NCI-H187 treated with DMSO at 0.1 percent for 48 hours (cell line): ENCODE data around the gene CHCHD3.
"Not testable (repeated sequence)": the region's sequence is repeated elsewhere in the genome, so short reads cannot be mapped to it uniquely, and the experiment has no call there.

Experiments used
- DNase-seq: peaks from one replicate; lab custom pipeline; 2025; lab: John Stamatoyannopoulos, UW

CHCHD3 gene

DNA sequence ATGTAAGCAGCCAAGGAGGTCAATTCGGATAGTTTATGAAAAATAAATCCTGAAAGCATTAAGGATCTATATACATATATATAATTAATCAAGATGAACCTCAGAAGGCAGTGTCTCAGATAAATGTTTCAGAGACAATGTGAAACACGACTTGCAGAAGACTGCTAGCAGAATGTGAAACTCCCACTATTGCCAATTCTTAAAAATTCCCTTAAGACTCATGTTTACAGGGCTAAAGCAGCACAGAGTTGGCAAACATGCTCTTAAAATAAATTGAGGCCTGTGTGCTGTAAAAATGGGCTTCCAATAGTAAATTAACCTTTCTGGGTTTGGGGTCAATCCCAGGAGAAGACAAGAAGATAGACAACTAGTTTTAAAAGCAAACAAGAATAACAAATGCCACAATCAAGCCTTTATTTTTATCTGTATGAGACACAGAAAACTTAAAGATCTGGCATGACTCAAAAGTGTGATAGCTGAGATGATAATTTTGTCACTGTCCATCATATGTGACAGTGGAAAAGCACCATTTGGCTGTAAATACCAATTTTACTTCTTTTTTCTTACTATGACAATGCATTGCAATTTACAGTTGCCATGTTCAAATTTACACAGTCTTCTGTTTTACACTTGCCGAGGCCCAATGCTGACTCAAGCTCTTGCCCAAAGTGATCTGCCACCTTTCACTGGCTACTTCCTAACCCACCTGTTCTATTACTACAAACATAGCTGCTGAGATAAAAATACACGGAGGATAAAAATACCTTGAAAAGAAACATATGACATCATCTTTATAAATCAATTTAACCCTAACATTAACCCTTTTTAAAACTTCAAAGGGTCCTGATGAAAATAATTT is 78.6 kb downstream of the CHCHD3 start:
- no peak for DNase-seq

DNA sequence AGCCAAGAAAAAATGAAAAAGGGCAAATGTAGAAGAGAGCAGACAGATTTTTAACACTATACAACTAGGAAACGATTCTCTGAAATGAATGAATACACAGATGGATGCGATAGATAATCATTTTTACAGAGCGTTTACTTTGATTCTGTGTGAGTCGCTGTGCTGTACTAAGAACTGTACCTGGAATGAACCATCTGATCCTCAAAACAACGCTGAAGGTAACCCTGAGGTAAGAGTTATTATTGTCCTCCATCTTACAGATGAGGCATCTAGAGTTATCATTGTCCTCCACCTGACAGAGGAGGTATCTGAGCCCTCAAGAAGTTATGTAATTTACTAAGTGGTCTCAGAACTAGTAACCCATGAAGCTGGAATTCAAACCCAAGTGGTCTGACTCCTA is 80.2 kb downstream of the CHCHD3 start:
- DNase-seq, result no peak

DNA sequence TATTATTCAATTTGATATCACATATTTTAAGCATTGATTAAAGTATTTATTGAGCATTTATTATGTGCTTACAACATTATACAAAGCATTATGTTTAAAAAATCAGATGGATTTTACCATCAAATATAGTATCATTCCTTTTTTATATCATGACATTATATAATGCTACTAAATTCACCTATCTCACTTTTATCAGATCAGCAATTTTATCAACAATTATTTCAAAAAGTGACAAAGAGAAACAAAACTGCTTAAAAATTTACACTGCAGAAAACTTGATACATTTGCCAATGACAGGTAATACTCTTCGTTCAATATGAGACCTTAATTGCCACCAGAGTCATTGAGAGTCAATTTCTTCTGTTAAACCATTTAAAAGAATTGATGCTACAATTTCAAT is 82.0 kb downstream of the CHCHD3 start:
- DNase-seq, result no peak

DNA sequence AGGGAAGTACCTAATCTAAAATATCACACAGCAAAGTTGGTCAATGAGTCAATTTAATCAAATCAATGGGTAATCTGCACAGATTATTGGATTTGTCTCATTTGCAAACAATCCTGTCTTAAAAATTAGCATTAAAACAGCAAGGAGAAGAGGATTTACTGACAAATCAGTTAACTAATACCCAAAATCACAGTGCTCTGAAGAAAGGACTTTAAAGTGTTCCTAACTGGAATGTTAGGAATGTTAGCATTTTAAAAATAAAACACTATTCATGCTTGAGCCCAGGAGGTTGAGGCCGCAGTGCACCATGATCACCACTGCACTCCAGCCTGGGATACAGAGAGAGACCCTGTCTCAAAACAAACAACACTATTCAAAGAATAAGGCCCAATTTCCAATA is 83.1 kb downstream of the CHCHD3 start:
- no peak for DNase-seq

DNA sequence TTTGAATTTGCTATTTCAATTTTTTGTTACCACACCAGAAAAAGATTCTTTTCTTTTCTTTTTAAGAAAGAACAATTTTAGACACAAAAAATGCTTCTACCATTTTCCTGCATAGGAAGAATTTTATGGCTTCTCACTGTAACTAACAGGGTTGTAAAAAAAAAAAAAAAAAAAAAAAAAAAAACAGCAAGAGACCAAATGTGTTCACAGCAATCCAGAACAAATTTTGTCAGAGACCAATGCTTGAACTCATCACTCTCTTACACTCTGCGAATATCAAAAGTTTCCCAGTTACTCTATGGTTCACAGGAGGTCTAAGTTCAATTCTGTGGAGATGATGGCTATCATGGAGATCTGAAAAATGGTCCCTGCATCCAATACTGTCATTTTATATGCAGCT is 84.4 kb downstream of the CHCHD3 start:
- no peak for DNase-seq

GRCh38 chr7:132996581-132997242 is 85.2 kb downstream of the CHCHD3 start:
- DNase-seq, result peak; percentile 15

GRCh38 chr7:132993377-132994013 is 88.4 kb downstream of the CHCHD3 start:
- no peak for DNase-seq

GRCh38 chr7:132991615-132992587 is 90.0 kb downstream of the CHCHD3 start:
- no peak for DNase-seq

GRCh38 chr7:132988117-132988516 is 93.8 kb downstream of the CHCHD3 start:
- no peak for DNase-seq

DNA sequence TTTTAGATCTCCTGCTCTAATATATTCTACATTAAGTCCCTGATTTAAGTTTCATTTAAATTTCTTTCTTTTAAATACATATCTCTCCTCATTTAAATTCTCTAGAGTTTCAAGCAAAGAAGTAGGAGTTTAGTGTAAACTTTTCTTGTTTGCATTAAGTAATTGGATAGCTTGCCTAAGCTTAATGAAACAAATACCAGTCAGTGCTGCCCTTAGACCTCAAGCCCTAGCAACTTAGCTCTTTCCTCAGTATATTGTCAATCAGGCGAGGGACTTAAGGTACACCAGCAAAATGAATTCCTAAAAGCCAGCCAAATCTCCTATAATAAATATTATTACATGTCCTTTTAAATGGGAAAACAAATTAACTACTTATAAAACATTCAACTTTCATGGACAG is 101.5 kb downstream of the CHCHD3 start:
- no peak for DNase-seq

DNA sequence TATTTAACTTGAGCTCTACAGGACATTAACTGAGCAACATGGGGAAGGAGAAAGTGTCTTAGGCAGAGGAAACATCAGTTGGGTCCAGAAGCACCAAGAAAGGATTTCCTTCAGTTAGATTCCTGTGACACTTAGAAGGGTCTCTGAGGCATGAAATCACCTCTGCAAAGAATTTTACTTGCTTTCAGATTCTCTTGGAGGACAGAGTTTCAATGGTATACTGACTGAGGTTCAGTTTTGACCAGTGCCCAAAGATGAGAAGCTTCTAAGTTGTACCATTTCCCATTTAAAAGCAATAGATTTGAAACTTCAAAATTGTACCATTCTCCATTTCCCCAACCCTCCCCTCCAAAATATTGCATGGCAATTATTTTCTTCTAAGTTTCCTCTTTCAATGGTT is 102.4 kb downstream of the CHCHD3 start:
- no peak for DNase-seq

GRCh38 chr7:132977234-132977633 is 104.7 kb downstream of the CHCHD3 start:
- no peak for DNase-seq

GRCh38 chr7:132972745-132973144 is 109.1 kb downstream of the CHCHD3 start:
- DNase-seq, result no peak

- DNase-seq, result no peak
Measured at GRCh38 chr7:132970257-132970656, 111.6 kb downstream of the CHCHD3 start.

DNA sequence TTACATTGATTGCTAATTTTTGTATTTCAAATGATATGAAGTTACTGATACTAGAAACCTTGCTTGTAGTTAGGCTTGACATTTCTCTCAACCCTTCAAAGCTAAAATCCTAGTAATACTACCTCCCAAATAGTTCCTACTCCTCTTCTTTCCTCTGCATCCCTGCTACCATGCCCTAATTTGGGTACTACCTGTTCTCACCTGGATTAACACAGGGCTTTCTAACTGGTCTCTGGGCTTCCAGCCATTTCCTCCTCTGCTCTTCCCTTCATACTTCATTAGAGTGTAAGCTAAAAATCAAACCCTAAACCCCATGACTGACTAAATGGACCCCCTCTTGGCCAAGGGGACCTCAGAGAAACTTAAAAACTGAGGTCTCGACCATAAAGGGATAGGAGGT is 112.4 kb downstream of the CHCHD3 start:
- DNase-seq, result no peak

DNA sequence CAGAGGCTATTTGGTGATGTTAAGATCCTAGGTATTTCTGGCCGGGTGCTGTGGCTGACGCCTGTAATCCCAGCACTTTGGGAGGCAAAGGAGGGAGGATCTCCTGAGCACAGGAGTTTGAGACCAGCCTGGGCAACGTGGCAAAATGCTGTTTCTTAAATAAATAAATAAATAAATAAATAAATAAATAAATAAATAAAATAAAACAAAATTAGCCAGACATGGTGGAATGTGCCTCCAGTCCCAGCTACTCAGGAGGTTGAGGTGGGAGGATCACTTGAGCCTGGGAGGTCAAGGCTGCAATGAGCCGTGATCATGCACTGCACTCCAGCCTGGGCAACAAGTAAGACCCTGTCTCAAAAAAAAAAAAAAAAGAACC is 114.4 kb downstream of the CHCHD3 start:
- DNase-seq, result not testable (repeated sequence)

- DNase-seq, result no peak
Measured at GRCh38 chr7:132966754-132967469, 115.0 kb downstream of the CHCHD3 start.

GRCh38 chr7:132965951-132966350 is 115.9 kb downstream of the CHCHD3 start:
- no peak for DNase-seq

GRCh38 chr7:132964876-132965275 is 117.0 kb downstream of the CHCHD3 start:
- no peak for DNase-seq

DNA sequence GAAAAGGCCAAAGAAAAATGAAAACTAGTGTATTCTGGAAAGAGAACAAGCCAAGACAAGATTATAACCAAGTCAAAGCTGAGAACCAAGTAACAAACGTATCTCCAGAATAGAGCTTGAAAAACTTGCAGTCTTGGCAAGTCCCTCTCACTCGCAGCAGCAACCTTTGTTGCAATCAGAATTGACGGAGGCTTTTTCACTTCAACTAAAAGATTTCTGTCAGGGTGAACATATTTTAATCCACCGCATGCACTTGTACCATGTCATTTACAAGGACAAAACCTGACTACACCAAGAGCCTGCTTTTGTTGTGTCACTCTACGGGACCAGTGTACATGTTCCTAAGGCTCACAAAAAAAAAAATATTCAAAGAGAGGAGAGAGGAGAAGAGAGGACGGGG is 122.0 kb downstream of the CHCHD3 start:
- no peak for DNase-seq

- no peak for DNase-seq
Measured at GRCh38 chr7:132956556-132956955, 125.3 kb downstream of the CHCHD3 start.
